ENCODE measurements around the gene TTN.
A peak's percentile ranks its signal among the peaks of the same experiment; 100 is the strongest.

Gene TTN

GRCh38 chr2:178480227-178481181 is 326.7 kb downstream of the TTN start, which contains the start of gene PLEKHA3:
Gene PLEKHA3, plus strand, starts transcription at chr2:178480457. Its CDS starts 413 bp downstream, at chr2:178480870.
- DNase-seq: peak; percentile 54

- no peak for DNase-seq
These were observed 327.4 kb downstream of the TTN start for GRCh38 chr2:178479758-178480226.

- no peak for DNase-seq
These were observed 328.0 kb downstream of the TTN start for GRCh38 chr2:178479275-178479616.

DNA sequence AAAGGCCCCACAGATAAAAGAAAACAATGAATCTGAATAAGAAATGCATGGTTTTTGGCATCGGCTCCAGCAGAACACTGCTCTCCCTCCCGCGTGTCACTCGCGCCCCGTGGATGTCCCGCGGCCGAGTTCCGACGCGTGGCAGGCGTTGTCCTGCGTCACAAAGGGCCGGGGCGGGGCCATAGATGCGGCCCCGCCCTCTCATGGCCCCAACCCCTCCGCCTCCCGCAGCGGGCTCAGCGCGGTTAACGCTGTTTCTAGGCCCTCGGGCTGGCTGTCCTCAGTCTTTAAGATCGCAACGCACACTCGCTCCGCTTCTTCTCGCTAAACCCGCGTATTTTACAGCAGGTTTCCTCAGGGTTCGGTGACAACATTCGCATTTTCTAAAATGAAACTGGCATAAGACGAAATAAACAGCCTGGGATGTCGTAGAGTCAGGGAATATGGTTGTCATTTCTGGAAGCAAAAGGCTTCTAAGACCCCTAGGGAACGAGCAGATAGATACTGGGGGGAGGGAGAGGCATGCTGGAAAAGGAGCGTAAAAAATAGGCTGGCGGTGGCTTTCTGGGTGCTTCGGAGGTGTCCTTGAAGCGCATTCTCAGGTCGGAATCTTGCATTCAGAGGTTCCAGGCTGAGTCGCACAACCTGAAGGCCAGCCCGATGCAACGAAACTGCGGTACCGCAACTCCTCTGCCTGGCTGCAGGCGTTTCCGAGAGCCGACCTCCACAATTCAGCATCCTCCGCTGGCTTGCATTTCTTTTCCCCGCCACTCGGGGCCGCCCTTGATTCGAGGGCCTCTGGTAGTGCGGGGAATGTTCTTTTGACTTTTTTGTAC is 328.6 kb downstream of the TTN start, which contains the start of gene FKBP7:
TSS of gene FKBP7 (minus strand) at position 162 of the 836 bp plus-strand sequence. CDS start at position 61, 101 bp downstream.
- DNase-seq: no peak

DNA sequence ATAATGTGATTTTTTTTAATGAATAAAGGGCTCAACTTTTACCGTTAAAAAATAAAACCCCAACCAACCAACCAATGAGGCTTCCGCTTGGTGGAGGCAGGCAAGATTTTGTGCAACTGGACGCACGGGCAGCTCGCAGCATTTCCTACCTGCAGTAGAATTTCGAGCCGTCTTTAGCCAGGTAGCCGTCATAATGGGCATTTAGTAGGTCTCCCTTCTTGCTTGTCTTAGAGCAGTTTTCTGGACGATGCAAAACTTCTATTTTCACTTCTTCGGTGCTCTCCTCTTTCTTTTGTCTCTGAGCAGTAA is 329.1 kb downstream of the TTN start:
- DNase-seq: no peak

DNA sequence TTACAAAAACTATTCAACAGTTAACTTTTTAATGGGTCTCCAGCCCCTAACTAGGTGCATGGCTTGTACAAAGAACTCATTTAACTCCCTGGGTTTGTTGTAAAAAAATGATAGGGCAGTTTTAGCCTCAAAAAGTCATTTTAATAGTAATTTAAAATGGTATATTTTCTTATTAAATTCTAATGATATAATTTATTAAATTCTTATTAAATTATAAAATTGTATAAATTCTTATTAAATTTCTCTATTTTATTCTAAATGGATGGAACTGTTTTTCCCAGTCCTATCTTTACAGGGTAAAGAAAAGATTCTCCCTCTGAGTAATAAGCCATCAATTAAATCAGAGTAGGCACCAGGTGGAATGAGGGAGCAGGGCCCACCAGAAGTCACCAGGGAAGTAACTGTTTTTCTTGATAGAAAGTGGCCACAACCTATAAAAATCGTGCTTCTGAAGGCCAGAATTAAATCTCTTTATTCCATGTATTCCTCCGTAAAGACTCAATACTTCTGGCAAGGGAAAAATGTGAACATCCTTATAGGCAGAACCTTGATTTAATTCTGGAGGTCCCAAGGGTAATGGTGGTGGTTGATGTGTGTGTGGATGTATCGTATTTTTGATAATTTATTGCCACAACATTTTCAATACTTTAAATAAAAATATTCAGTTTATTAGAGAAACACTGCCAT is 329.6 kb downstream of the TTN start:
- no peak for DNase-seq

- DNase-seq: no peak
These were observed 330.7 kb downstream of the TTN start for GRCh38 chr2:178476477-178476876.

Data from cortex of kidney (tissue), 1 donor.